WTC11 (cell line): ENCODE measurements around the gene BPIFA2. TPM values are rescaled to one million over a fixed set of nuclear protein-coding genes. Genes with fewer than 3 reads are reported as not detected.

Experiments
- ATAC-seq: fragments of 200-7000 bp; cut with Tn5 transposase; 2 replicates; pipeline ENCODE4 v1.10.0; 2021; ENCODE audit warnings: mild to moderate bottlenecking, moderate library complexity
- CTCF ChIA-PET: fragments of 300-600 bp; sonication (Branson Sonifier 250); formaldehyde crosslinking; loops from one replicate; lab custom pipeline; 2021; ENCODE audit warnings: antibody characterized with exemption; lab: Charles Lee
- POLR2A ChIA-PET: fragments of 350-600 bp; sonication (Branson Sonifier 250); formaldehyde crosslinking; loops from one replicate; lab custom pipeline; 2021; ENCODE audit warnings: antibody characterized with exemption; lab: Charles Lee
- DNase-seq: peaks from one replicate; pipeline ENCODE4 v3.0.0; 2021; ENCODE audit warnings: low spot score
- H3K27ac Mint-ChIP-seq: 2 replicates; pipeline ENCODE4 v1.8.0; 2021; ENCODE audit warnings: mixed read lengths
- H3K27me3 Mint-ChIP-seq: 2 replicates; pipeline ENCODE4 v1.8.0; 2021; ENCODE audit warnings: low read depth, mild to moderate bottlenecking, moderate library complexity, mixed read lengths
- H3K36me3 Mint-ChIP-seq: 2 replicates; pipeline ENCODE4 v1.8.0; 2021; ENCODE audit warnings: mixed read lengths
- H3K4me1 Mint-ChIP-seq: 2 replicates; pipeline ENCODE4 v1.8.0; 2022; ENCODE audit warnings: mixed read lengths
- H3K4me3 Mint-ChIP-seq: 2 replicates; pipeline ENCODE4 v1.8.0; 2021; ENCODE audit warnings: mild to moderate bottlenecking, moderate library complexity, mixed read lengths
- H3K9me3 Mint-ChIP-seq: 2 replicates; pipeline ENCODE4 v1.8.0; 2021; ENCODE audit warnings: mixed read lengths
- CBFB ChIP-seq: sonication (generic); formaldehyde crosslinking; IDR thresholded peaks from 2 replicates; pipeline ENCODE4 v1.8.1; 2022; ENCODE audit warnings: mild to moderate bottlenecking, low read depth, missing genetic modification reagents
- GTF2I ChIP-seq: fragments of 250-450 bp; sonication (Bioruptor Pico); conservative IDR thresholded peaks from 2 replicates; pipeline ENCODE4 v1.4.0; 2021; ENCODE audit warnings: mild to moderate bottlenecking
- SMAD3 ChIP-seq: sonication (generic); formaldehyde crosslinking; IDR thresholded peaks from 2 replicates; pipeline ENCODE4 v1.8.0; 2022; ENCODE audit warnings: missing genetic modification reagents, mild to moderate bottlenecking, borderline replicate concordance
- ZBTB21 ChIP-seq: sonication (generic); formaldehyde crosslinking; IDR thresholded peaks from 2 replicates; pipeline ENCODE4 v1.8.1; 2023; ENCODE audit warnings: mild to moderate bottlenecking, missing genetic modification reagents, borderline replicate concordance
- ZNF121 ChIP-seq: sonication (generic); formaldehyde crosslinking; IDR thresholded peaks from 2 replicates; pipeline ENCODE4 v1.8.0; 2023; ENCODE audit warnings: missing genetic modification reagents
- total RNA-seq: library from RNA; stranded (reverse); gene quantifications from 3 replicates; pipeline ENCODE4 v1.2.3, GENCODE V29; 2021
- TF ChIP-seq, protein P1 (sequence below): sonication (generic); formaldehyde crosslinking; IDR thresholded peaks from 2 replicates; pipeline ENCODE4 v1.8.1; 2022; ENCODE audit warnings: mild to moderate bottlenecking, moderate library complexity, missing genetic modification reagents
- TF ChIP-seq, protein P2 (sequence below): sonication (generic); formaldehyde crosslinking; IDR thresholded peaks from 2 replicates; pipeline ENCODE4 v1.8.1; 2023; ENCODE audit warnings: mild to moderate bottlenecking, missing genetic modification reagents
- TF ChIP-seq, protein P3 (sequence below): fragments of 250-450 bp; sonication (Bioruptor Pico); IDR thresholded peaks from 2 replicates; pipeline ENCODE4 v1.9.0; 2021; ENCODE audit warnings: moderate library complexity, mild to moderate bottlenecking, inconsistent platforms, borderline replicate concordance
- TF ChIP-seq, protein P4 (sequence below): sonication (generic); formaldehyde crosslinking; IDR thresholded peaks from 2 replicates; pipeline ENCODE4 v1.8.0; 2023; ENCODE audit warnings: missing genetic modification reagents, mild to moderate bottlenecking, borderline replicate concordance
- TF ChIP-seq, protein P5 (sequence below): sonication (generic); formaldehyde crosslinking; IDR thresholded peaks from 2 replicates; pipeline ENCODE4 v1.8.1; 2023; ENCODE audit warnings: mild to moderate bottlenecking, missing genetic modification reagents, borderline replicate concordance
- TF ChIP-seq, protein P6 (sequence below): fragments of 250-450 bp; sonication (Bioruptor Pico); IDR thresholded peaks from 2 replicates; pipeline ENCODE4 v2.1.2; 2022; ENCODE audit warnings: mild to moderate bottlenecking, moderate library complexity
- TF ChIP-seq, protein P7 (sequence below): fragments of 250-450 bp; sonication (Bioruptor Pico); IDR thresholded peaks from 2 replicates; pipeline ENCODE4 v1.9.0; 2021; ENCODE audit warnings: mild to moderate bottlenecking, borderline replicate concordance
- TF ChIP-seq, protein P8 (sequence below): sonication (generic); formaldehyde crosslinking; IDR thresholded peaks from 2 replicates; pipeline ENCODE4 v1.8.0; 2022; ENCODE audit warnings: mild to moderate bottlenecking, missing genetic modification reagents
- TF ChIP-seq, protein P9 (sequence below): sonication (generic); formaldehyde crosslinking; IDR thresholded peaks from 2 replicates; pipeline ENCODE4 v1.8.0; 2023; ENCODE audit warnings: mild to moderate bottlenecking, missing genetic modification reagents

Gene BPIFA2
- total RNA-seq, 1 experiment from 2014 or later, result not detected

DNA sequence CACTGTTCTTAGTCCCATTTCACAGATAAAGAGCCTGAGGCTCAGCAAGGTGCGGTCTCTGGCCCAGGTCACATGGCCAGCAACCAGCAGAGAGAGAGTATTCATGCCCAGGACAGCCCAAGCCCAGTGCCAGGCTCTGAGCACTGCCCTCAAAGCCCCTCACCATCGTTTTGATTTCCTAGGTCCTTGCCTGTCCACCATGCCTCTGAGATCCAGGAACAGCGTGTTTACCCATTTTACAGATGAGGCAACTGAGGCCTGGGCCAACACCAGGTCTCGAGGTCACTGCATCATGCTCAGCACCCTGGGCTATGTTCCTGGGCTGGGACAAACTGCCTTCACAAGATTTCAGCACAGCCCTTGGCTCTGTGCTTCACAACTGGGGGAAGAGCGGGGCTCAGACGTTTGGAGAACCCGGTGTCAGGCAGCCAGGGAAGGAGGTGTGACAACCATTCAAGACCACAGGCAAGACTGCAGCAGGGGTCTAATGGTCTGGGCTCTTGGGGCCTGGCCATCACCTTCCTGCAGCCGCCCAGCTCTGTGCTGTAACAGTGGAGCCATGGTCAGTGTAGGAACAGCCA lies 1.3 kb upstream of the BPIFA2 start:
- CTCF ChIA-PET, result no interaction called here
- no peak for ATAC-seq
- TF ChIP-seq, protein P1, sequence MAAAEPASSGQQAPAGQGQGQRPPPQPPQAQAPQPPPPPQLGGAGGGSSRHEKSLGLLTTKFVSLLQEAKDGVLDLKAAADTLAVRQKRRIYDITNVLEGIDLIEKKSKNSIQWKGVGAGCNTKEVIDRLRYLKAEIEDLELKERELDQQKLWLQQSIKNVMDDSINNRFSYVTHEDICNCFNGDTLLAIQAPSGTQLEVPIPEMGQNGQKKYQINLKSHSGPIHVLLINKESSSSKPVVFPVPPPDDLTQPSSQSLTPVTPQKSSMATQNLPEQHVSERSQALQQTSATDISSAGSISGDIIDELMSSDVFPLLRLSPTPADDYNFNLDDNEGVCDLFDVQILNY, result no peak
- TF ChIP-seq ZNF121 (CRISPR knock-in tag) (no peak), CBFB (CRISPR knock-in tag) (no peak), ZBTB21 (CRISPR knock-in tag) (no peak), GTF2I (CRISPR knock-in tag) (no peak), SMAD3 (CRISPR knock-in tag) (no peak)
- TF ChIP-seq, protein P2, sequence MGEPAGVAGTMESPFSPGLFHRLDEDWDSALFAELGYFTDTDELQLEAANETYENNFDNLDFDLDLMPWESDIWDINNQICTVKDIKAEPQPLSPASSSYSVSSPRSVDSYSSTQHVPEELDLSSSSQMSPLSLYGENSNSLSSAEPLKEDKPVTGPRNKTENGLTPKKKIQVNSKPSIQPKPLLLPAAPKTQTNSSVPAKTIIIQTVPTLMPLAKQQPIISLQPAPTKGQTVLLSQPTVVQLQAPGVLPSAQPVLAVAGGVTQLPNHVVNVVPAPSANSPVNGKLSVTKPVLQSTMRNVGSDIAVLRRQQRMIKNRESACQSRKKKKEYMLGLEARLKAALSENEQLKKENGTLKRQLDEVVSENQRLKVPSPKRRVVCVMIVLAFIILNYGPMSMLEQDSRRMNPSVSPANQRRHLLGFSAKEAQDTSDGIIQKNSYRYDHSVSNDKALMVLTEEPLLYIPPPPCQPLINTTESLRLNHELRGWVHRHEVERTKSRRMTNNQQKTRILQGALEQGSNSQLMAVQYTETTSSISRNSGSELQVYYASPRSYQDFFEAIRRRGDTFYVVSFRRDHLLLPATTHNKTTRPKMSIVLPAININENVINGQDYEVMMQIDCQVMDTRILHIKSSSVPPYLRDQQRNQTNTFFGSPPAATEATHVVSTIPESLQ (CRISPR knock-in tag), result no peak
- TF ChIP-seq, protein P3, sequence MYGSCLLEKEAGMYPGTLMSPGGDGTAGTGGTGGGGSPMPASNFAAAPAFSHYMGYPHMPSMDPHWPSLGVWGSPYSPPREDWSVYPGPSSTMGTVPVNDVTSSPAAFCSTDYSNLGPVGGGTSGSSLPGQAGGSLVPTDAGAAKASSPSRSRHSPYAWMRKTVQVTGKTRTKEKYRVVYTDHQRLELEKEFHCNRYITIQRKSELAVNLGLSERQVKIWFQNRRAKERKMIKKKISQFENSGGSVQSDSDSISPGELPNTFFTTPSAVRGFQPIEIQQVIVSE (CRISPR knock-in tag), result no peak
- TF ChIP-seq, protein P4, sequence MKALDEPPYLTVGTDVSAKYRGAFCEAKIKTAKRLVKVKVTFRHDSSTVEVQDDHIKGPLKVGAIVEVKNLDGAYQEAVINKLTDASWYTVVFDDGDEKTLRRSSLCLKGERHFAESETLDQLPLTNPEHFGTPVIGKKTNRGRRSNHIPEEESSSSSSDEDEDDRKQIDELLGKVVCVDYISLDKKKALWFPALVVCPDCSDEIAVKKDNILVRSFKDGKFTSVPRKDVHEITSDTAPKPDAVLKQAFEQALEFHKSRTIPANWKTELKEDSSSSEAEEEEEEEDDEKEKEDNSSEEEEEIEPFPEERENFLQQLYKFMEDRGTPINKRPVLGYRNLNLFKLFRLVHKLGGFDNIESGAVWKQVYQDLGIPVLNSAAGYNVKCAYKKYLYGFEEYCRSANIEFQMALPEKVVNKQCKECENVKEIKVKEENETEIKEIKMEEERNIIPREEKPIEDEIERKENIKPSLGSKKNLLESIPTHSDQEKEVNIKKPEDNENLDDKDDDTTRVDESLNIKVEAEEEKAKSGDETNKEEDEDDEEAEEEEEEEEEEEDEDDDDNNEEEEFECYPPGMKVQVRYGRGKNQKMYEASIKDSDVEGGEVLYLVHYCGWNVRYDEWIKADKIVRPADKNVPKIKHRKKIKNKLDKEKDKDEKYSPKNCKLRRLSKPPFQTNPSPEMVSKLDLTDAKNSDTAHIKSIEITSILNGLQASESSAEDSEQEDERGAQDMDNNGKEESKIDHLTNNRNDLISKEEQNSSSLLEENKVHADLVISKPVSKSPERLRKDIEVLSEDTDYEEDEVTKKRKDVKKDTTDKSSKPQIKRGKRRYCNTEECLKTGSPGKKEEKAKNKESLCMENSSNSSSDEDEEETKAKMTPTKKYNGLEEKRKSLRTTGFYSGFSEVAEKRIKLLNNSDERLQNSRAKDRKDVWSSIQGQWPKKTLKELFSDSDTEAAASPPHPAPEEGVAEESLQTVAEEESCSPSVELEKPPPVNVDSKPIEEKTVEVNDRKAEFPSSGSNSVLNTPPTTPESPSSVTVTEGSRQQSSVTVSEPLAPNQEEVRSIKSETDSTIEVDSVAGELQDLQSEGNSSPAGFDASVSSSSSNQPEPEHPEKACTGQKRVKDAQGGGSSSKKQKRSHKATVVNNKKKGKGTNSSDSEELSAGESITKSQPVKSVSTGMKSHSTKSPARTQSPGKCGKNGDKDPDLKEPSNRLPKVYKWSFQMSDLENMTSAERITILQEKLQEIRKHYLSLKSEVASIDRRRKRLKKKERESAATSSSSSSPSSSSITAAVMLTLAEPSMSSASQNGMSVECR (CRISPR knock-in tag), result no peak
- TF ChIP-seq, protein P5, sequence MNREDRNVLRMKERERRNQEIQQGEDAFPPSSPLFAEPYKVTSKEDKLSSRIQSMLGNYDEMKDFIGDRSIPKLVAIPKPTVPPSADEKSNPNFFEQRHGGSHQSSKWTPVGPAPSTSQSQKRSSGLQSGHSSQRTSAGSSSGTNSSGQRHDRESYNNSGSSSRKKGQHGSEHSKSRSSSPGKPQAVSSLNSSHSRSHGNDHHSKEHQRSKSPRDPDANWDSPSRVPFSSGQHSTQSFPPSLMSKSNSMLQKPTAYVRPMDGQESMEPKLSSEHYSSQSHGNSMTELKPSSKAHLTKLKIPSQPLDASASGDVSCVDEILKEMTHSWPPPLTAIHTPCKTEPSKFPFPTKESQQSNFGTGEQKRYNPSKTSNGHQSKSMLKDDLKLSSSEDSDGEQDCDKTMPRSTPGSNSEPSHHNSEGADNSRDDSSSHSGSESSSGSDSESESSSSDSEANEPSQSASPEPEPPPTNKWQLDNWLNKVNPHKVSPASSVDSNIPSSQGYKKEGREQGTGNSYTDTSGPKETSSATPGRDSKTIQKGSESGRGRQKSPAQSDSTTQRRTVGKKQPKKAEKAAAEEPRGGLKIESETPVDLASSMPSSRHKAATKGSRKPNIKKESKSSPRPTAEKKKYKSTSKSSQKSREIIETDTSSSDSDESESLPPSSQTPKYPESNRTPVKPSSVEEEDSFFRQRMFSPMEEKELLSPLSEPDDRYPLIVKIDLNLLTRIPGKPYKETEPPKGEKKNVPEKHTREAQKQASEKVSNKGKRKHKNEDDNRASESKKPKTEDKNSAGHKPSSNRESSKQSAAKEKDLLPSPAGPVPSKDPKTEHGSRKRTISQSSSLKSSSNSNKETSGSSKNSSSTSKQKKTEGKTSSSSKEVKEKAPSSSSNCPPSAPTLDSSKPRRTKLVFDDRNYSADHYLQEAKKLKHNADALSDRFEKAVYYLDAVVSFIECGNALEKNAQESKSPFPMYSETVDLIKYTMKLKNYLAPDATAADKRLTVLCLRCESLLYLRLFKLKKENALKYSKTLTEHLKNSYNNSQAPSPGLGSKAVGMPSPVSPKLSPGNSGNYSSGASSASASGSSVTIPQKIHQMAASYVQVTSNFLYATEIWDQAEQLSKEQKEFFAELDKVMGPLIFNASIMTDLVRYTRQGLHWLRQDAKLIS (CRISPR knock-in tag), result no peak
- TF ChIP-seq, protein P6, sequence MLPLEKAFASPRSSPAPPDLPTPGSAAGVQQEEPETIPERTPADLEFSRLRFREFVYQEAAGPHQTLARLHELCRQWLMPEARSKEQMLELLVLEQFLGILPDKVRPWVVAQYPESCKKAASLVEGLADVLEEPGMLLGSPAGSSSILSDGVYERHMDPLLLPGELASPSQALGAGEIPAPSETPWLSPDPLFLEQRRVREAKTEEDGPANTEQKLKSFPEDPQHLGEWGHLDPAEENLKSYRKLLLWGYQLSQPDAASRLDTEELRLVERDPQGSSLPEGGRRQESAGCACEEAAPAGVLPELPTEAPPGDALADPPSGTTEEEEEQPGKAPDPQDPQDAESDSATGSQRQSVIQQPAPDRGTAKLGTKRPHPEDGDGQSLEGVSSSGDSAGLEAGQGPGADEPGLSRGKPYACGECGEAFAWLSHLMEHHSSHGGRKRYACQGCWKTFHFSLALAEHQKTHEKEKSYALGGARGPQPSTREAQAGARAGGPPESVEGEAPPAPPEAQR (CRISPR knock-in tag), result no peak
- TF ChIP-seq, protein P7, sequence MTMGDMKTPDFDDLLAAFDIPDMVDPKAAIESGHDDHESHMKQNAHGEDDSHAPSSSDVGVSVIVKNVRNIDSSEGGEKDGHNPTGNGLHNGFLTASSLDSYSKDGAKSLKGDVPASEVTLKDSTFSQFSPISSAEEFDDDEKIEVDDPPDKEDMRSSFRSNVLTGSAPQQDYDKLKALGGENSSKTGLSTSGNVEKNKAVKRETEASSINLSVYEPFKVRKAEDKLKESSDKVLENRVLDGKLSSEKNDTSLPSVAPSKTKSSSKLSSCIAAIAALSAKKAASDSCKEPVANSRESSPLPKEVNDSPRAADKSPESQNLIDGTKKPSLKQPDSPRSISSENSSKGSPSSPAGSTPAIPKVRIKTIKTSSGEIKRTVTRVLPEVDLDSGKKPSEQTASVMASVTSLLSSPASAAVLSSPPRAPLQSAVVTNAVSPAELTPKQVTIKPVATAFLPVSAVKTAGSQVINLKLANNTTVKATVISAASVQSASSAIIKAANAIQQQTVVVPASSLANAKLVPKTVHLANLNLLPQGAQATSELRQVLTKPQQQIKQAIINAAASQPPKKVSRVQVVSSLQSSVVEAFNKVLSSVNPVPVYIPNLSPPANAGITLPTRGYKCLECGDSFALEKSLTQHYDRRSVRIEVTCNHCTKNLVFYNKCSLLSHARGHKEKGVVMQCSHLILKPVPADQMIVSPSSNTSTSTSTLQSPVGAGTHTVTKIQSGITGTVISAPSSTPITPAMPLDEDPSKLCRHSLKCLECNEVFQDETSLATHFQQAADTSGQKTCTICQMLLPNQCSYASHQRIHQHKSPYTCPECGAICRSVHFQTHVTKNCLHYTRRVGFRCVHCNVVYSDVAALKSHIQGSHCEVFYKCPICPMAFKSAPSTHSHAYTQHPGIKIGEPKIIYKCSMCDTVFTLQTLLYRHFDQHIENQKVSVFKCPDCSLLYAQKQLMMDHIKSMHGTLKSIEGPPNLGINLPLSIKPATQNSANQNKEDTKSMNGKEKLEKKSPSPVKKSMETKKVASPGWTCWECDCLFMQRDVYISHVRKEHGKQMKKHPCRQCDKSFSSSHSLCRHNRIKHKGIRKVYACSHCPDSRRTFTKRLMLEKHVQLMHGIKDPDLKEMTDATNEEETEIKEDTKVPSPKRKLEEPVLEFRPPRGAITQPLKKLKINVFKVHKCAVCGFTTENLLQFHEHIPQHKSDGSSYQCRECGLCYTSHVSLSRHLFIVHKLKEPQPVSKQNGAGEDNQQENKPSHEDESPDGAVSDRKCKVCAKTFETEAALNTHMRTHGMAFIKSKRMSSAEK (CRISPR knock-in tag), result no peak
- TF ChIP-seq, protein P8, sequence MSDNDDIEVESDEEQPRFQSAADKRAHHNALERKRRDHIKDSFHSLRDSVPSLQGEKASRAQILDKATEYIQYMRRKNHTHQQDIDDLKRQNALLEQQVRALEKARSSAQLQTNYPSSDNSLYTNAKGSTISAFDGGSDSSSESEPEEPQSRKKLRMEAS, result no peak
- TF ChIP-seq, protein P9, sequence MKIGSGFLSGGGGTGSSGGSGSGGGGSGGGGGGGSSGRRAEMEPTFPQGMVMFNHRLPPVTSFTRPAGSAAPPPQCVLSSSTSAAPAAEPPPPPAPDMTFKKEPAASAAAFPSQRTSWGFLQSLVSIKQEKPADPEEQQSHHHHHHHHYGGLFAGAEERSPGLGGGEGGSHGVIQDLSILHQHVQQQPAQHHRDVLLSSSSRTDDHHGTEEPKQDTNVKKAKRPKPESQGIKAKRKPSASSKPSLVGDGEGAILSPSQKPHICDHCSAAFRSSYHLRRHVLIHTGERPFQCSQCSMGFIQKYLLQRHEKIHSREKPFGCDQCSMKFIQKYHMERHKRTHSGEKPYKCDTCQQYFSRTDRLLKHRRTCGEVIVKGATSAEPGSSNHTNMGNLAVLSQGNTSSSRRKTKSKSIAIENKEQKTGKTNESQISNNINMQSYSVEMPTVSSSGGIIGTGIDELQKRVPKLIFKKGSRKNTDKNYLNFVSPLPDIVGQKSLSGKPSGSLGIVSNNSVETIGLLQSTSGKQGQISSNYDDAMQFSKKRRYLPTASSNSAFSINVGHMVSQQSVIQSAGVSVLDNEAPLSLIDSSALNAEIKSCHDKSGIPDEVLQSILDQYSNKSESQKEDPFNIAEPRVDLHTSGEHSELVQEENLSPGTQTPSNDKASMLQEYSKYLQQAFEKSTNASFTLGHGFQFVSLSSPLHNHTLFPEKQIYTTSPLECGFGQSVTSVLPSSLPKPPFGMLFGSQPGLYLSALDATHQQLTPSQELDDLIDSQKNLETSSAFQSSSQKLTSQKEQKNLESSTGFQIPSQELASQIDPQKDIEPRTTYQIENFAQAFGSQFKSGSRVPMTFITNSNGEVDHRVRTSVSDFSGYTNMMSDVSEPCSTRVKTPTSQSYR, result no peak

More for the DNA sequence above, 1.3 kb upstream of the BPIFA2 start:
- Mint-ChIP-seq H3K9me3 (peaks cover 33% of the 10 kb centered on the region), H3K4me3 (no peak overlapping the region), H3K27ac (no peak overlapping the region), H3K27me3 (peaks cover 10% of the 10 kb centered on the region), H3K36me3 (peaks cover 7% of the 10 kb centered on the region), H3K4me1 (no peaks in the 10 kb centered on the region)
- POLR2A ChIA-PET, result no interaction called here
- no peak for DNase-seq
